Thyroid gland (tissue), 4 donors: ENCODE measurements around the gene CERS2. TPM values are rescaled to one million over a fixed set of nuclear protein-coding genes. Genes with fewer than 3 reads are reported as not detected.

ENCODE experiments used
- DNase-seq, 2 donors: peaks; one replicate each; pipeline ENCODE4 v3.0.0-alpha.2; 2019
- H3K27ac ChIP-seq, 3 donors: fragments of 200-600 bp; sonication (generic); 1 replicate in 2 of 3; 2 replicates in 1 of 3; pipeline ENCODE4 v1.5.1; 2016 to 2019; ENCODE audit warnings: mild to moderate bottlenecking in 1 of 3, moderate library complexity in 1 of 3
- H3K27me3 ChIP-seq: fragments of 200-600 bp; sonication (generic); one replicate; pipeline ENCODE4 v1.5.1; 2019
- H3K36me3 ChIP-seq, 2 donors: fragments of 200-600 bp; sonication (generic); one replicate each; pipeline ENCODE4 v1.5.1; 2016 to 2019
- H3K4me1 ChIP-seq, 2 donors: fragments of 200-600 bp; sonication (generic); one replicate each; pipeline ENCODE4 v1.5.1; 2017 to 2019
- H3K4me3 ChIP-seq, 3 donors: fragments of 200-600 bp; sonication (generic); replicated peaks in 1 of 3; 1 replicate in 2 of 3; 2 replicates in 1 of 3; pipeline ENCODE4 v1.5.1; 2016; ENCODE audit warnings: mild to moderate bottlenecking in 1 of 3
- H3K9me3 ChIP-seq: fragments of 200-600 bp; sonication (generic); one replicate; pipeline ENCODE4 v1.5.1; 2017
- POLR2A ChIP-seq, 2 donors: fragments of 450-650 bp; IDR thresholded peaks; one replicate each; pipeline ENCODE4 v1.6.1; 2017; ENCODE audit warnings: antibody characterized with exemption in 2 of 2, mild to moderate bottlenecking in 2 of 2, moderate library complexity in 1 of 2
- WGBS, 2 donors: methylation state at CpG; one replicate each; pipeline ENCODE4 v1.1.5; 2017; 5-methylcytosine and 5-hydroxymethylcytosine counted together
- intact Hi-C: fragments of 100-400 bp; cut with DNase I; formaldehyde crosslinking; loops from one replicate; pipeline ENCODE4 v1.15.1; 2023
- small RNA-seq: library from RNA; depleted of rRNA; stranded (forward); fragments of <200 nt; gene quantifications from one replicate; pipeline ENCODE3, GENCODE V24; 2016
- total RNA-seq, 4 donors: library from RNA; depleted of rRNA; stranded (reverse); fragments of >200 nt; gene quantifications; one replicate each; pipeline ENCODE4 v1.2.3, GENCODE V29; 2016
- TF ChIP-seq, protein P1 (sequence below), 6 experiments: fragments of 200-600 bp in 3 of 6; fragments of 450-650 bp in 3 of 6; sonication (generic) in 3 of 6; IDR thresholded peaks; one replicate each; pipeline ENCODE4 v1.5.1; 2016 to 2019; ENCODE audit warnings: antibody characterized with exemption in 6 of 6, mild to moderate bottlenecking in 2 of 6, inconsistent platforms in 1 of 6, moderate library complexity in 1 of 6

CERS2 gene
- total RNA-seq, 4 donors from 2014 or later: 158 to 183 (median 171) TPM

DNA sequence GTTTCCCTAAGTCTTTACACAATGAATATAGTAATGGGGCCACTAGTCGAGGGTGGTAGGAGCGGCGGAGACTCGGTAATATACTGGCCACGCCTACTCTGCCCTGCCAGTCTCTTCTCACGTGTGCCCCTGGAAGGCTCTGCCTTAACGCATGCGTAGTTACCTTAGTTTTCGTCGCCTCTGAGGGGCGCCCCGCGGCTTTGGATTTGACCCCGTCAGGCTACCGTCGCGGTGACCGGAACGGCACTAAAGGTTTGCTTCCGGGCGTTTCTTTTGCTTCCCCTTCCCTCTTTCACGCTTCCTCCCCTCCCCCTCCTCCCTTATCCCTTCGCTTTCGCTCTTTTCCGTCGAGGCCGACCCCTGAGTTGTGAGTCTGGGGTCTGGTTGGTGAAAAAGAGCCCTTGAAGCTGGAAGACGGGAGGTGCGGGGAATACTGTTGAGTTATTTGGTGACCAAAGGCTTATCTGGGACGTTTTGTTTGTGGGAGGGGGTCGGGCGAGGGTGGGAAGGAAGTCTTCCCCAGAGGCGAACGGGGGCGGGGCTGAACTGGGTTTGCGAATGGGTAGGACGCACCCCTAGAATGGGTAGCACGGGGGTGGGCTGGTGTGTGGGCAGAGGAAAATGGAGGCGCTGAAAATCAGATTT, 48.4 kb downstream of the CERS2 start, which contains the start of gene SETDB1:
Gene SETDB1 (plus strand): TSS at position 267 of the 645 bp plus-strand sequence. CDS start 1,352 bp downstream, outside the sequence.
- peak in 1 of 2 donors; percentile 59 for TF ChIP-seq POLR2A (IDR thresholded peaks at IDR 0.05)
- TF ChIP-seq, protein P1, sequence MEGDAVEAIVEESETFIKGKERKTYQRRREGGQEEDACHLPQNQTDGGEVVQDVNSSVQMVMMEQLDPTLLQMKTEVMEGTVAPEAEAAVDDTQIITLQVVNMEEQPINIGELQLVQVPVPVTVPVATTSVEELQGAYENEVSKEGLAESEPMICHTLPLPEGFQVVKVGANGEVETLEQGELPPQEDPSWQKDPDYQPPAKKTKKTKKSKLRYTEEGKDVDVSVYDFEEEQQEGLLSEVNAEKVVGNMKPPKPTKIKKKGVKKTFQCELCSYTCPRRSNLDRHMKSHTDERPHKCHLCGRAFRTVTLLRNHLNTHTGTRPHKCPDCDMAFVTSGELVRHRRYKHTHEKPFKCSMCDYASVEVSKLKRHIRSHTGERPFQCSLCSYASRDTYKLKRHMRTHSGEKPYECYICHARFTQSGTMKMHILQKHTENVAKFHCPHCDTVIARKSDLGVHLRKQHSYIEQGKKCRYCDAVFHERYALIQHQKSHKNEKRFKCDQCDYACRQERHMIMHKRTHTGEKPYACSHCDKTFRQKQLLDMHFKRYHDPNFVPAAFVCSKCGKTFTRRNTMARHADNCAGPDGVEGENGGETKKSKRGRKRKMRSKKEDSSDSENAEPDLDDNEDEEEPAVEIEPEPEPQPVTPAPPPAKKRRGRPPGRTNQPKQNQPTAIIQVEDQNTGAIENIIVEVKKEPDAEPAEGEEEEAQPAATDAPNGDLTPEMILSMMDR (IDR thresholded peaks at IDR 0.05): peak in 1 of 6 experiments; percentile 24
- intact Hi-C loops: no loop called here

GRCh38 chr1:150925080-150925479, 49.6 kb downstream of the CERS2 start:
- peak overlapping the region in 1 of 3 donors; percentile 71 for H3K4me3 ChIP-seq
- H3K9me3 ChIP-seq: no peaks in the 10 kb centered on the region
- peaks cover 6 to 16% of the 10 kb centered on the region in 2 donors for H3K4me1 ChIP-seq
- TF ChIP-seq, protein P1 (IDR thresholded peaks at IDR 0.05): no peak
- no peak for TF ChIP-seq POLR2A (IDR thresholded peaks at IDR 0.05)
- intact Hi-C loops: no loop called here
- 74 to 77% methylated on average over 23 of the region's 23 CpGs for WGBS, 2 donors
- H3K27ac ChIP-seq: no peak overlapping the region
- H3K27me3 ChIP-seq: no peaks in the 10 kb centered on the region
- peaks cover 21 to 27% of the 10 kb centered on the region in 2 donors for H3K36me3 ChIP-seq
- peak; percentile 18 to 20 for DNase-seq

More for the DNA sequence above, 48.4 kb downstream of the CERS2 start, which contains the start of gene SETDB1:
- peak; percentile 96 for DNase-seq
- Histone ChIP-seq H3K4me3 (peak within 1 kb of the TSS; percentile 51 to 100 (median 71)), H3K4me1 (peaks cover 6 to 16% of the 10 kb centered on the region in 2 donors), H3K36me3 (peaks cover 25 to 38% of the 10 kb centered on the region in 2 donors), H3K9me3 (no peaks in the 10 kb centered on the region), H3K27ac (peak within 1 kb of the TSS; percentile 80 to 89 (median 81)), H3K27me3 (no peaks in the 10 kb centered on the region)
- 0 to 1% methylated on average over 39 of the region's 39 CpGs for WGBS, 2 donors

- H3K9me3 ChIP-seq: no peaks in the 10 kb centered on the region
- H3K36me3 ChIP-seq: peaks cover 2% of the 10 kb centered on the region in 2 donors
- peak overlapping the region in 1 of 3 donors; percentile 5 for H3K27ac ChIP-seq
- WGBS, 2 donors: 49 to 50% methylated on average over 2 of the region's 2 CpGs
- no peak for TF ChIP-seq POLR2A (IDR thresholded peaks at IDR 0.05)
- TF ChIP-seq, protein P1 (IDR thresholded peaks at IDR 0.05): peak in 5 of 6 experiments; percentile 25 to 82 (median 64)
- peaks cover 9 to 14% of the 10 kb centered on the region in 2 donors for H3K4me1 ChIP-seq
- peak; percentile 72 to 82 for DNase-seq
- no peaks in the 10 kb centered on the region for H3K27me3 ChIP-seq
- H3K4me3 ChIP-seq: no peak overlapping the region
- intact Hi-C loops: no loop called here
Observed at GRCh38 chr1:150922519-150922975, 52.1 kb downstream of the CERS2 start.

DNA sequence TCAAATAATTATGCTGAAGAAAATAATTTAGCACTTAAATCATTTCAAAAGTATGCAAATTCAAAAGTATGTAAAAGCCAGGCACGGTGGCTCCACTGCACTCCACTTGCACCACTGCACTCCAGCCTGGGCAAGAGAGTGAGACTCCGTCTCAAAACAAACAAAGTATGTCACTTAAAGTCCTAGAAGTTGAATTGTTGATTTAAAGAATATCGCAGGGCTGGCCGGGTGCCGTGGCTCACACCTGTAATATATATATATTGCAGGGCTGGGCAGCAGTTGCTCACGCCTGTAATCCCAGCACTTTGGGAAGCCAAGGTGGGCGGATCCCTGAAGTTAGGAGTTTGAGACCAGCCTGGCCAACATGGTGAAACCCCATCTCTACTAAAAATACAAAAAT, 57.2 kb downstream of the CERS2 start:
- Histone ChIP-seq H3K4me3 (no peak overlapping the region), H3K36me3 (no peaks in the 10 kb centered on the region), H3K27ac (no peak overlapping the region), H3K4me1 (peaks cover 3% of the 10 kb centered on the region in 2 donors), H3K27me3 (no peaks in the 10 kb centered on the region), H3K9me3 (no peaks in the 10 kb centered on the region)
- 38 to 57% methylated on average over 7 of the region's 7 CpGs for WGBS, 2 donors
- TF ChIP-seq, protein P1 (IDR thresholded peaks at IDR 0.05): no peak
- no peak for TF ChIP-seq POLR2A (IDR thresholded peaks at IDR 0.05)
- intact Hi-C loops: no loop called here
- peak; percentile 42 to 50 for DNase-seq

Small RNAs within 50 kb of the gene (small RNA-seq; reads per million reads assigned to genes)
- not detected for gene RNU6-884P

Other genes with a start within 250 kb of the CERS2 start
- gene CTSS, start 209.1 kb downstream of the CERS2 start, total RNA-seq: 10 to 100 TPM; 26.2 to 49.3 (median 33.1) TPM
- 10 to 100 TPM; 16.1 to 76.2 (median 36.8) TPM for gene CTSK, start 166.6 kb downstream of the CERS2 start, total RNA-seq
- 10 to 100 TPM; 44.2 to 58.3 (median 51.4) TPM for gene ARNT, start 98.2 kb downstream of the CERS2 start, total RNA-seq
- gene CTXND2, start 87.7 kb downstream of the CERS2 start, total RNA-seq: not detected
- gene SETDB1, start 48.5 kb downstream of the CERS2 start, total RNA-seq: 10 to 100 TPM; 35.4 to 59.9 (median 44.8) TPM
- gene ANXA9, start 7.5 kb upstream of the CERS2 start, total RNA-seq: 10 to 100 TPM in 2 of 4 donors, 1 to 10 TPM in 2; 5.8 to 14.9 (median 10.0) TPM
- gene MINDY1, start 32.1 kb upstream of the CERS2 start, total RNA-seq: 100 to 1,000 TPM in 1 of 4 donors, 10 to 100 TPM in 3; 50.9 to 103 (median 90.4) TPM
- gene PRUNE1, start 33.6 kb upstream of the CERS2 start, total RNA-seq: 10 to 100 TPM; 66.0 to 79.0 (median 76.3) TPM
- 10 to 100 TPM in 1 of 4 donors, 1 to 10 TPM in 3; 4.0 to 16.8 (median 5.0) TPM for gene BNIPL, start 61.8 kb upstream of the CERS2 start, total RNA-seq
- gene C1orf56, start 72.9 kb upstream of the CERS2 start, total RNA-seq: 10 to 100 TPM in 3 of 4 donors, 1 to 10 TPM in 1; 7.8 to 22.6 (median 14.8) TPM
- 10 to 100 TPM; 64.9 to 95.3 (median 82.2) TPM for gene CDC42SE1, start 84.8 kb upstream of the CERS2 start, total RNA-seq
- 1 to 10 TPM in 2 of 4 donors, under 1 TPM in 2; 0.46 to 1.6 (median 1.2) TPM for gene MLLT11, start 85.6 kb upstream of the CERS2 start, total RNA-seq
- gene GABPB2, start 95.9 kb upstream of the CERS2 start, total RNA-seq: 10 to 100 TPM; 14.9 to 22.2 (median 18.3) TPM
- gene SEMA6C, start 171.8 kb upstream of the CERS2 start, total RNA-seq: 1 to 10 TPM; 2.5 to 5.9 (median 3.4) TPM
- 1 to 10 TPM; 2.2 to 4.2 (median 2.4) TPM for gene TNFAIP8L2, start 181.8 kb upstream of the CERS2 start, total RNA-seq
- 10 to 100 TPM; 13.4 to 19.7 (median 15.7) TPM for gene LYSMD1, start 191.1 kb upstream of the CERS2 start, total RNA-seq
- gene SCNM1, start 191.3 kb upstream of the CERS2 start, total RNA-seq: 10 to 100 TPM; 13.2 to 44.5 (median 24.5) TPM
- not detected for gene TMOD4, start 201.1 kb upstream of the CERS2 start, total RNA-seq
- 10 to 100 TPM; 36.9 to 47.5 (median 39.9) TPM for gene VPS72, start 215.4 kb upstream of the CERS2 start, total RNA-seq
- gene PIP5K1A, start 223.7 kb upstream of the CERS2 start, total RNA-seq: 10 to 100 TPM; 53.4 to 74.5 (median 57.8) TPM